Measurements from ENCODE around the gene RFK. TPM values are rescaled to one million over a fixed set of nuclear protein-coding genes. Genes with fewer than 3 reads are reported as not detected.

The RFK gene
- total RNA-seq, 1 experiment from 2014 or later = 12.4 TPM

GRCh38 chr9:76419782-76420380 lies 25.7 kb upstream of the RFK start:
- Histone ChIP-seq H3K4me3 (ENCODE audit: low read depth, low read length) (no peak overlapping the region), H3K27me3 (replicated peaks; ENCODE audit: control insufficient read depth, insufficient read depth, low read length) (no peaks in the 10 kb centered on the region), H3K36me3 (ENCODE audit: control insufficient read depth, insufficient read depth, low read length) (no peaks in the 10 kb centered on the region), H3K9me3 (no peaks in the 10 kb centered on the region), H3K4me1 (no peaks in the 10 kb centered on the region)
- no peaks in the 10 kb centered on the region for H3K9me3 Mint-ChIP-seq (ENCODE audit: unreplicated experiment)
- ChIA-PET POLR2A (no interaction called here), CTCF (interaction anchor here (0.6 kb wide), 1 partner anchor 96 kb away, joined by 3 read pairs; no protein-coding TSS in a partner anchor)
- H3K27me3 Mint-ChIP-seq (ENCODE audit: insufficient read depth, unreplicated experiment) = no peaks in the 10 kb centered on the region
- H3K4me3 Mint-ChIP-seq (ENCODE audit: unreplicated experiment) = no peak overlapping the region
- H3K27ac Mint-ChIP-seq (ENCODE audit: unreplicated experiment) = no peak overlapping the region
- BruUV-seq (replicated peaks) = no TSS peak
- no peaks in the 10 kb centered on the region for H3K36me3 Mint-ChIP-seq (ENCODE audit: insufficient read depth, unreplicated experiment)
- DNase-seq = no peak
- TF ChIP-seq CTCF (IDR thresholded peaks at IDR 0.05; ENCODE audit: insufficient read depth in 1 of 2, low read depth in 1 of 2, low read length in 1 of 2, severe bottlenecking in 1 of 2, unreplicated experiment in 1 of 2) = no peak
- intact Hi-C loops (cut with micrococcal nuclease; ENCODE audit: unreplicated experiment) = no loop called here
- peaks cover 6% of the 10 kb centered on the region for H3K4me1 Mint-ChIP-seq (ENCODE audit: low read depth, unreplicated experiment)

- Mint-ChIP-seq H3K27ac (ENCODE audit: unreplicated experiment) (no peak overlapping the region), H3K36me3 (ENCODE audit: insufficient read depth, unreplicated experiment) (no peaks in the 10 kb centered on the region), H3K27me3 (ENCODE audit: insufficient read depth, unreplicated experiment) (no peaks in the 10 kb centered on the region), H3K9me3 (ENCODE audit: unreplicated experiment) (no peaks in the 10 kb centered on the region), H3K4me3 (ENCODE audit: unreplicated experiment) (no peak overlapping the region), H3K4me1 (ENCODE audit: low read depth, unreplicated experiment) (peaks cover 5% of the 10 kb centered on the region)
- no peak for TF ChIP-seq CTCF (IDR thresholded peaks at IDR 0.05; ENCODE audit: insufficient read depth in 1 of 2, low read depth in 1 of 2, low read length in 1 of 2, severe bottlenecking in 1 of 2, unreplicated experiment in 1 of 2)
- POLR2A ChIA-PET = no interaction called here
- no peaks in the 10 kb centered on the region for H3K36me3 ChIP-seq (ENCODE audit: control insufficient read depth, insufficient read depth, low read length)
- CTCF ChIA-PET = no interaction called here
- no peaks in the 10 kb centered on the region for H3K27me3 ChIP-seq (replicated peaks; ENCODE audit: control insufficient read depth, insufficient read depth, low read length)
- H3K4me1 ChIP-seq = no peaks in the 10 kb centered on the region
- no peak overlapping the region for H3K4me3 ChIP-seq (ENCODE audit: low read depth, low read length)
- BruUV-seq (replicated peaks) = no TSS peak
- no peak for DNase-seq
- intact Hi-C loops (cut with micrococcal nuclease; ENCODE audit: unreplicated experiment) = no loop called here
- H3K9me3 ChIP-seq = no peaks in the 10 kb centered on the region
Observed at GRCh38 chr9:76417394-76417793, 23.2 kb upstream of the RFK start.

- POLR2A ChIA-PET = no interaction called here
- no peaks in the 10 kb centered on the region for H3K4me1 ChIP-seq
- H3K36me3 ChIP-seq (ENCODE audit: control insufficient read depth, insufficient read depth, low read length) = no peaks in the 10 kb centered on the region
- Mint-ChIP-seq H3K27me3 (ENCODE audit: insufficient read depth, unreplicated experiment) (no peaks in the 10 kb centered on the region), H3K9me3 (ENCODE audit: unreplicated experiment) (no peaks in the 10 kb centered on the region), H3K4me3 (ENCODE audit: unreplicated experiment) (no peak overlapping the region), H3K27ac (ENCODE audit: unreplicated experiment) (no peak overlapping the region), H3K36me3 (ENCODE audit: insufficient read depth, unreplicated experiment) (no peaks in the 10 kb centered on the region), H3K4me1 (ENCODE audit: low read depth, unreplicated experiment) (peaks cover 5% of the 10 kb centered on the region)
- no peak for TF ChIP-seq CTCF (IDR thresholded peaks at IDR 0.05; ENCODE audit: insufficient read depth in 1 of 2, low read depth in 1 of 2, low read length in 1 of 2, severe bottlenecking in 1 of 2, unreplicated experiment in 1 of 2)
- intact Hi-C loops (cut with micrococcal nuclease; ENCODE audit: unreplicated experiment) = no loop called here
- DNase-seq = no peak
- H3K9me3 ChIP-seq = no peaks in the 10 kb centered on the region
- CTCF ChIA-PET = no interaction called here
- BruUV-seq (replicated peaks) = no TSS peak
- H3K27me3 ChIP-seq (replicated peaks; ENCODE audit: control insufficient read depth, insufficient read depth, low read length) = no peaks in the 10 kb centered on the region
- no peak overlapping the region for H3K4me3 ChIP-seq (ENCODE audit: low read depth, low read length)
Observed at GRCh38 chr9:76415731-76416130, 21.5 kb upstream of the RFK start.

Measured in Caco-2 (cell line).